Mesothelial cell of epicardium (in vitro differentiated cells): ENCODE data around the gene SGMS1. TPM values are rescaled to one million over a fixed set of nuclear protein-coding genes. Genes with fewer than 3 reads are reported as not detected.

Experiments used
- DNase-seq, 2 experiments: peaks; one replicate each; pipeline ENCODE4 v3.0.0; 2021; ENCODE audit warnings: low spot score in 2 of 2; ENCODE audit not compliant: unreplicated experiment in 2 of 2
- H3K27ac Mint-ChIP-seq: 2 replicates; pipeline ENCODE4 v1.8.0; 2021; ENCODE audit warnings: mixed read lengths
- H3K27me3 Mint-ChIP-seq: 2 replicates; pipeline ENCODE4 v1.8.0; 2021; ENCODE audit warnings: low read depth, mixed read lengths
- H3K36me3 Mint-ChIP-seq: 2 replicates; pipeline ENCODE4 v1.8.0; 2021; ENCODE audit warnings: mixed read lengths
- H3K4me1 Mint-ChIP-seq: 2 replicates; pipeline ENCODE4 v1.8.0; 2021; ENCODE audit warnings: mixed read lengths
- H3K4me3 Mint-ChIP-seq: 2 replicates; pipeline ENCODE4 v1.8.0; 2021; ENCODE audit warnings: mild to moderate bottlenecking, moderate library complexity, mixed read lengths
- H3K9me3 Mint-ChIP-seq: 2 replicates; pipeline ENCODE4 v1.8.0; 2021; ENCODE audit warnings: mixed read lengths
- total RNA-seq: library from RNA; stranded (reverse); gene quantifications from 3 replicates; pipeline ENCODE4 v1.2.1, GENCODE V29; 2021
- TF ChIP-seq, protein P1 (sequence below): fragments of 200-600 bp; sonication (generic); IDR thresholded peaks from one replicate; pipeline ENCODE4 v1.5.0; 2021; ENCODE audit warnings: antibody characterized with exemption; ENCODE audit not compliant: unreplicated experiment

The SGMS1 gene
- total RNA-seq, 1 donor from 2014 or later, result 14.9 TPM

DNA sequence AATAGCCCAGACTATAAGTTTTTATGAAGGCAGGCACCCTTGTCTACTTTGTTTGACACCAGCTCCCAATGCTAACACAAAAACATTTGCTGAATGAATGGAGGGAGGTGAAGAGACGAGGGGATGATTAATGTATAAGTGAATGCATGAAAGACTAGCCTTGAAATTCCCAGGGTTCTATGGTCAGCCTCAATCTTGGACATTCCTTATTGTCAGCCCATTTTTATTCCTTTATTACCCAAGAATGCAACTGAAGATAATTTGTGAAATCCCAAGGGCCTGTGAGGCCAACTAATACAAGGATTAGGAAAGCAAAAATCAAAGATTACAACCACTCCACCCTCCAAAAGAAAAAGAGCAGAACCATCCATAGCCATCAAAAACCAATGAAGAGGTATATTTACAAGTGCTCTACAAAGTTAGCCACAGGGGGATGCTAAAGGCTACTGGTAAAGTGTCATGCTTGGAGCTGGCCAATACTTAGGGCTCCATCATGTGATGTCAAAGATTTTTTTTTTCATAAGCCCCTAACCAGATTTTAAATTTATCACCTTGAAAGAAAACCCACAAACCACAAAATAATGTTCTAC is 332.4 kb downstream of the SGMS1 start:
- DNase-seq, result no peak
- Mint-ChIP-seq H3K27ac (no peak overlapping the region), H3K27me3 (peaks cover 5% of the 10 kb centered on the region), H3K9me3 (peaks cover 9% of the 10 kb centered on the region), H3K4me1 (no peaks in the 10 kb centered on the region), H3K4me3 (no peak overlapping the region), H3K36me3 (no peaks in the 10 kb centered on the region)
- TF ChIP-seq, protein P1, sequence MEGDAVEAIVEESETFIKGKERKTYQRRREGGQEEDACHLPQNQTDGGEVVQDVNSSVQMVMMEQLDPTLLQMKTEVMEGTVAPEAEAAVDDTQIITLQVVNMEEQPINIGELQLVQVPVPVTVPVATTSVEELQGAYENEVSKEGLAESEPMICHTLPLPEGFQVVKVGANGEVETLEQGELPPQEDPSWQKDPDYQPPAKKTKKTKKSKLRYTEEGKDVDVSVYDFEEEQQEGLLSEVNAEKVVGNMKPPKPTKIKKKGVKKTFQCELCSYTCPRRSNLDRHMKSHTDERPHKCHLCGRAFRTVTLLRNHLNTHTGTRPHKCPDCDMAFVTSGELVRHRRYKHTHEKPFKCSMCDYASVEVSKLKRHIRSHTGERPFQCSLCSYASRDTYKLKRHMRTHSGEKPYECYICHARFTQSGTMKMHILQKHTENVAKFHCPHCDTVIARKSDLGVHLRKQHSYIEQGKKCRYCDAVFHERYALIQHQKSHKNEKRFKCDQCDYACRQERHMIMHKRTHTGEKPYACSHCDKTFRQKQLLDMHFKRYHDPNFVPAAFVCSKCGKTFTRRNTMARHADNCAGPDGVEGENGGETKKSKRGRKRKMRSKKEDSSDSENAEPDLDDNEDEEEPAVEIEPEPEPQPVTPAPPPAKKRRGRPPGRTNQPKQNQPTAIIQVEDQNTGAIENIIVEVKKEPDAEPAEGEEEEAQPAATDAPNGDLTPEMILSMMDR, result no peak

DNA sequence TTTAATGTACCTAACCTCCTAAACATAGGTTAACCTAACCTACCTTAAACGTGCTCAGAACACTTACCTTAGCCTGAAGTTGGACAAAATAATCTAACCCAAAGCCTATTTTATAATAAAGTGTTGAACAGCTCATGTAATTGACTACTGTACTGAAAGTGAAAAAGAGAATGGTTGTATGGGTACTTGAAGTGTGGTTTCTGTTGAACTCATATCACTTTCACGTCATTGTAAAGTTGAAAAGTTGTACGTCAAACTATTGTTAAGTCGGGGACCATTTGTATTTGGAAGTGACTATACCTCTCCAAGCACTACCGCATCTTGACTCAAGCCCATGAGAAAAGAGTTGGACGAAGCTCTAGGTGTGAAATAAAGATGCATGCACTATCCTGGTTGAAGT is 334.6 kb downstream of the SGMS1 start:
- TF ChIP-seq, protein P1, result no peak
- no peak for DNase-seq
- H3K36me3 Mint-ChIP-seq, result no peaks in the 10 kb centered on the region
- H3K4me3 Mint-ChIP-seq, result no peak overlapping the region
- no peaks in the 10 kb centered on the region for H3K9me3 Mint-ChIP-seq
- no peaks in the 10 kb centered on the region for H3K4me1 Mint-ChIP-seq
- no peak overlapping the region for H3K27ac Mint-ChIP-seq
- peaks cover 9% of the 10 kb centered on the region for H3K27me3 Mint-ChIP-seq

DNA sequence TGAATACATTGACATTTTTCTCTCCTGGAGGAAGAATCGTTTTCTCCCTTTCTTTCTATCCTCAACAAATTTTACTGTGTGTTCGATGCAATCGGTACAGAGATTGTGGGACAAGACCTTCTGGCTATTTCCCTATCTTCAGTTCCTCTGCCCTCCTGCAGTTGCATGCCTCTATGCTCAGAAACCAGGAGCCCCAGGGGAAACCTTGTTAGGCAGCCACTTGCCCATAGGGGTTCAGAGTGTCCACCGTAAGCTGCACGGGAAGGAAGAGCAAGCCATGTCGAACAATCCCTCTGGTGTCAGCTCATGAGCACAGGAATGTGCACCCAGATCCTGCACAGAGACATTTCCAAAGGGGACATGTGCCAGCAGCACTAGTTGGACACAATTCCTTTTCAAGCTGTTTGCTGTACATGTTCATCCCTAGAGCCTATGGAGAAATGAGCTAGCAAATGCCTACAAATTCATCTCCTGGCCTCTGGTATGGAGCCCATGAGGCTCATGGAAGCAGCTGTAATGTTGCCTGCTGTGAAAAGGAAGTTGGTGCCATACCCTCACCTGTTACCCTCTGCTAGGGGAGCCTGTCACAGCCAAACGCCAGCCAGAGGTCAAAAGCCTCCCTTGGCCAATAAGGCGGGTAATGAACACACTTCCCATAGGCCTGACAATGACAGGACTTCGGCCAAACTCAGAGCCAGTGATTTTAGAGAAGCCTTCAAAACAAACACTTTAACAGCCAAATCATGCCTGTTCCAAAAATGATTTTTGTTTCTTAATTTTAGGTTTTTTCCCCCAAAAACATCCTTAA is 336.6 kb downstream of the SGMS1 start:
- DNase-seq, result no peak
- H3K27me3 Mint-ChIP-seq, result peaks cover 22% of the 10 kb centered on the region
- no peak overlapping the region for H3K27ac Mint-ChIP-seq
- no peaks in the 10 kb centered on the region for H3K36me3 Mint-ChIP-seq
- H3K4me3 Mint-ChIP-seq, result no peak overlapping the region
- H3K9me3 Mint-ChIP-seq, result no peaks in the 10 kb centered on the region
- H3K4me1 Mint-ChIP-seq, result no peaks in the 10 kb centered on the region
- TF ChIP-seq, protein P1, result no peak

DNA sequence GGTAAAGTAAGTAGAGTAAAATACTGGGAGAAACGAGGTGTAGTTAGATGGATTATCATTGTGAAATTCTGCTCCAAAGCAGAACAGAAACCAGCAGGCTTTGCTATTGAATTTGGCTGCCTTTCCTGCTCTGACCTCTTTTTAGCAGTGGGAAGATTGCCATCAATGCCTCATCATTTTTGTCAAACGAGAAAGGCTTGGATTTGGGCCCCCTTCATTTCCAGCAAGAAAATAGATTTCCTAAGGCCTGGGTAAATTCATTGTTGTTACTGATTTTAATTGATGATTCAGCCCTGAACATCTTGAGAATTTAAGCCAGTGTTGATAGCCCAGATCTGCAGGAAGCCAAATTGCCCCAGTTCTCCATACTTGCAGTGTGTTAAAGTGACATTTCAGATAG is 337.2 kb downstream of the SGMS1 start:
- no peak for DNase-seq
- H3K27me3 Mint-ChIP-seq, result peaks cover 28% of the 10 kb centered on the region

DNA sequence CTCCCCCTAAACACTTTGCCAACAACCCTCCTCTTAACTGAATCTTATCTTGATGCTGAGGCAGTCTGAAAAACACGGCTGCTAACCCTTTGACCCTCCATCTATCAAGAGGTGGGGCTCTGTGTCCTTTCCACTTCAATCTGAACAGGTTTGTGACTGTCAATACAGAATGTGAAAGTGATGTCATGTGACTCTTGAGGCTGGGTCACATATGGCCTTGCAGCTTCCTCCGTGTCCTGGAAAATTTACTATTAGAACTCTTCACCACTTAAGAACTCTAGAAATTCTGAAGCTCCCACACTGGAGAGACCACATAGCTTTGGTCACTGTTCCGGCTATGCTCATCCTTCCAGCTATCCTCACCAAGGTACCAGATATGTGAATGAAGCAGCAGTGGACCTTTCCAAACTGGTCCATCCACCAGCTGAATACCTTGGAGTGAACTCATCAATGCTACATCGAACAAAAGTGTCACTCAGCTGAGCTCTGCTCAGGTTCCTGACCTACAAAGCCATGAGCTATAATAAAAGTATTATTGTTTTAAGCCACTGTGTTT is 341.7 kb downstream of the SGMS1 start:
- Mint-ChIP-seq H3K36me3 (no peaks in the 10 kb centered on the region), H3K4me3 (no peak overlapping the region), H3K27ac (no peak overlapping the region), H3K4me1 (no peaks in the 10 kb centered on the region), H3K27me3 (peaks cover 48% of the 10 kb centered on the region), H3K9me3 (no peaks in the 10 kb centered on the region)
- DNase-seq, result no peak
- TF ChIP-seq, protein P1, result no peak

More for the DNA sequence above, 337.2 kb downstream of the SGMS1 start:
- Mint-ChIP-seq H3K27ac (no peak overlapping the region), H3K36me3 (no peaks in the 10 kb centered on the region), H3K4me1 (no peaks in the 10 kb centered on the region), H3K4me3 (no peak overlapping the region), H3K9me3 (no peaks in the 10 kb centered on the region)
- TF ChIP-seq, protein P1, result no peak
